ENCODE measurements around the gene KLF4.
"Not testable (repeated sequence)": the region's sequence is repeated elsewhere in the genome, so short reads cannot be mapped to it uniquely, and the experiment has no call there.

The KLF4 gene

GRCh38 chr9:107502464-107502863, 12.9 kb upstream of the KLF4 start:
- H3K36me3 Mint-ChIP-seq (ENCODE audit: low read depth), result no peaks in the 10 kb centered on the region
- H3K4me3 Mint-ChIP-seq, result no peak overlapping the region
- peaks cover 5% of the 10 kb centered on the region for H3K4me1 Mint-ChIP-seq
- no peak for DNase-seq
- no peak for TF ChIP-seq CTCF (IDR thresholded peaks at IDR 0.05)
- H3K27ac Mint-ChIP-seq, result no peak overlapping the region
- no peaks in the 10 kb centered on the region for H3K9me3 Mint-ChIP-seq
- H3K27me3 Mint-ChIP-seq (ENCODE audit: low read depth, poor library complexity), result peaks cover 3% of the 10 kb centered on the region

- not testable (repeated sequence) for H3K4me3 Mint-ChIP-seq; H3K36me3 Mint-ChIP-seq (ENCODE audit: low read depth); H3K4me1 Mint-ChIP-seq; H3K9me3 Mint-ChIP-seq
- Mint-ChIP-seq H3K27me3 (ENCODE audit: low read depth, poor library complexity) (peaks cover 13% of the 10 kb centered on the region), H3K27ac (peak overlapping the region; percentile 57)
- peak; percentile 6 for DNase-seq
Measured at GRCh38 chr9:107500421-107501200, 11.0 kb upstream of the KLF4 start.

GRCh38 chr9:107496976-107497375, 7.4 kb upstream of the KLF4 start:
- no peak for DNase-seq
- Mint-ChIP-seq H3K36me3 (ENCODE audit: low read depth) (no peaks in the 10 kb centered on the region), H3K9me3 (no peaks in the 10 kb centered on the region), H3K27me3 (ENCODE audit: low read depth, poor library complexity) (peaks cover 49% of the 10 kb centered on the region), H3K4me3 (no peak overlapping the region), H3K4me1 (peaks cover 6% of the 10 kb centered on the region), H3K27ac (no peak overlapping the region)
- no peak for TF ChIP-seq CTCF (IDR thresholded peaks at IDR 0.05)

- peak overlapping the region; percentile 31 for H3K4me3 Mint-ChIP-seq
- no peaks in the 10 kb centered on the region for H3K9me3 Mint-ChIP-seq
- no peak for DNase-seq
- H3K4me1 Mint-ChIP-seq, result peaks cover 20% of the 10 kb centered on the region
- peaks cover 85% of the 10 kb centered on the region for H3K27me3 Mint-ChIP-seq (ENCODE audit: low read depth, poor library complexity)
- H3K36me3 Mint-ChIP-seq (ENCODE audit: low read depth), result no peaks in the 10 kb centered on the region
- H3K27ac Mint-ChIP-seq, result no peak overlapping the region
- TF ChIP-seq CTCF (IDR thresholded peaks at IDR 0.05), result no peak
Measured at GRCh38 chr9:107492381-107492970, 2.9 kb upstream of the KLF4 start.

- Mint-ChIP-seq H3K4me3 (peak overlapping the region; percentile 87), H3K27ac (no peak overlapping the region), H3K4me1 (peaks cover 20% of the 10 kb centered on the region), H3K9me3 (no peaks in the 10 kb centered on the region), H3K36me3 (ENCODE audit: low read depth) (no peaks in the 10 kb centered on the region), H3K27me3 (ENCODE audit: low read depth, poor library complexity) (peaks cover 90% of the 10 kb centered on the region)
- no peak for TF ChIP-seq CTCF (IDR thresholded peaks at IDR 0.05)
- DNase-seq, result peak; percentile 39
Measured at GRCh38 chr9:107491081-107492053, 1.8 kb upstream of the KLF4 start.

GRCh38 chr9:107490606-107490970, 1.0 kb upstream of the KLF4 start:
- Mint-ChIP-seq H3K4me1 (peaks cover 20% of the 10 kb centered on the region), H3K27ac (peak overlapping the region; percentile 79), H3K4me3 (peak overlapping the region; percentile 87), H3K27me3 (ENCODE audit: low read depth, poor library complexity) (peaks cover 94% of the 10 kb centered on the region)
- not testable (repeated sequence) for H3K36me3 Mint-ChIP-seq (ENCODE audit: low read depth); H3K9me3 Mint-ChIP-seq
- peak; percentile 38 for DNase-seq
